GM12872 (cell line): ENCODE measurements around the gene ACTL6A.

Experiments
- TF ChIP-seq, protein P1 (sequence below): IDR thresholded peaks from 3 replicates; pipeline ENCODE4 v1.5.1; 2011; ENCODE audit warnings: low read depth, mild to moderate bottlenecking, low read length, moderate library complexity; ENCODE audit not compliant: insufficient read depth

ACTL6A gene

DNA sequence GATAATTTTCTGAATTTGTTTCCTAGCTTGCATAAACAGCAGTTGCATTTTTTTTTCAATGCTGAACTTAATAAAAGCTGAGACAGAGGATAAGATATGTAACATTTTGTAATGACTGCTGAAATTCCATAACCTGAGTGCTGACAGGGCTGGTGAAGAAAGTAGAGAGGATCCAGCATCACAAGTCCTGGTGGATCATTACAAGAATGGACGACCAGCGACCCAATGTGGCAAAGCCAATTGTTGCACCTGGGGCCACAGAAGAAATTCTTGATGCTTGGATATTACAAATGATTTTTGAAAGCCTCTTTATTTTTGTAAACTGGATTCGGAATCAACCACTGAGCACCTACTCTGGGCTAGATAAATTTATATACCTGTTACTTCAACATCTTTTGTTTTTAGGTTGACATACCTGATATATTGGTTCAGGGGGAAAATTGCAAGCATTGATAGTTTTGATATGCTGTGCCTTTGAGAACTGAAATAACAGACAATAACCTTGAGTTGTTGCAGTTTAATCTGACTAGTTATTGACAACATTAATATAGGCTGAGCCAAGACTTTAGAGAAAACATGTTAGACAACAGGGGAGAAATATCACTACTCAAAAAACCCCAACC lies 3.9 kb upstream of the ACTL6A start:
- TF ChIP-seq, protein P1, sequence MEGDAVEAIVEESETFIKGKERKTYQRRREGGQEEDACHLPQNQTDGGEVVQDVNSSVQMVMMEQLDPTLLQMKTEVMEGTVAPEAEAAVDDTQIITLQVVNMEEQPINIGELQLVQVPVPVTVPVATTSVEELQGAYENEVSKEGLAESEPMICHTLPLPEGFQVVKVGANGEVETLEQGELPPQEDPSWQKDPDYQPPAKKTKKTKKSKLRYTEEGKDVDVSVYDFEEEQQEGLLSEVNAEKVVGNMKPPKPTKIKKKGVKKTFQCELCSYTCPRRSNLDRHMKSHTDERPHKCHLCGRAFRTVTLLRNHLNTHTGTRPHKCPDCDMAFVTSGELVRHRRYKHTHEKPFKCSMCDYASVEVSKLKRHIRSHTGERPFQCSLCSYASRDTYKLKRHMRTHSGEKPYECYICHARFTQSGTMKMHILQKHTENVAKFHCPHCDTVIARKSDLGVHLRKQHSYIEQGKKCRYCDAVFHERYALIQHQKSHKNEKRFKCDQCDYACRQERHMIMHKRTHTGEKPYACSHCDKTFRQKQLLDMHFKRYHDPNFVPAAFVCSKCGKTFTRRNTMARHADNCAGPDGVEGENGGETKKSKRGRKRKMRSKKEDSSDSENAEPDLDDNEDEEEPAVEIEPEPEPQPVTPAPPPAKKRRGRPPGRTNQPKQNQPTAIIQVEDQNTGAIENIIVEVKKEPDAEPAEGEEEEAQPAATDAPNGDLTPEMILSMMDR = peak; percentile 82

DNA sequence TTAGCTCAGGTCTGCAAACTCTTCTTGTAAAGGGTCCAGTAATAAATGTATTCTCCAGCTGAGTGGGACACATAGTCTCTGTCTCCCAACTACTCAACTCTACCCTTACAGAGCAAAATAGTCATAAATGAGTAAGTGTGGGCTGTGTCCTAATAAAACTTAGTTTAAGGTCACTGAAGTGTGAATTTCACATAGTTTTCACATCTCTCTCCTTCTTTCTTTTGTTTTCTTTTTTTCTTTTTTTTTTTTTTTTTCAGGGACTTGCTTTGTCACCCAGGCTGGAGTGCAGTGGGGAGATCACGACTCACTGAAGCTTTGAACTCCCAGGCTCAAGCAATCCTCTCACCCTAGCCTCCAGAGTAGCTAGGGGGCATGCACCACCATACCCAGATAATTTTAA lies 1.9 kb upstream of the ACTL6A start:
- TF ChIP-seq, protein P1 = no peak

DNA sequence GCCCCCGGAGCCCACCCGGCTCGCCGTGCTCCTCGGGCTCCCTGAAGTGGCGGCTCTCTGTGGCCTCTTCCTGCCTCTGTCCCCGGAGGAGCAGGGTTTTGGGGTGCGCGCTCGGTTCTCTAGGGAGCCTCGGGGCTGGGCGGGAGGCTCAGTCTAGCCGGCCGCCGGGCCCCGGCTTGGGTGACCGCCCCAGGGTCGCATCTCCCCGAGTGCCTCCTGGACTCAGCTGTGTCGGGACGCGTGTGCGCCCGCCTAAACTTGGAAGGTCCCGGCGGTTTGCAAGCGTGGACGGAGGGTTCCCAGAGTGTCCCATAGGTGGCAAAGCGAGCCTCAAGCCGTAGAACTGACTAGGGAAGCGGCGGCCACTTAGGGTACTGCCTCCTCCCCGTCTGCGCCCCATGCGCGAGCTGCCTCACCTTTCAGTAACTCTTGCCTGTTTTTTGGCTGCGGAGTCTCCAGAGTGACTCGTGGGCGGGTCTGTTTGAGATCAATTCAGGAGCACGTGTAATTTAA lies 601 bp downstream of the ACTL6A start:
- TF ChIP-seq, protein P1 = peak; percentile 67

DNA sequence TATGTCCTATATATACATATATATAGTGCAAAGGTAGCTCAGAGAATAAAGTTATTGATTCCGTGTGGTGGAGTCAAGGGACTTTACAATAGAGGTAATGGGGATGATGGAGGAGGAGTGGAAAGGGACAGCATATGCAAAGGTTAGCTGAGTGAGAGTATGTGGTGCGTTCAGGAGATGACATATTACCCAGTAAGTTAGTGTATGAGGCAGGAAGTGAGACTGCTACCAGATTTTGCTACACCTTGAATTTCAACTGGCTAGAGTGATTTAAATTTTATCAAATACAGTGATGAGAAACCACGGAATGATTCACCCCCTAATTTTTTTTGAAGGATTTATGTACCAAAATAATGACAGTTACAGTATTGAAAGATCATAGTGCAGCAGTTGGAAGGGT lies 2.8 kb downstream of the ACTL6A start:
- TF ChIP-seq, protein P1 = no peak

DNA sequence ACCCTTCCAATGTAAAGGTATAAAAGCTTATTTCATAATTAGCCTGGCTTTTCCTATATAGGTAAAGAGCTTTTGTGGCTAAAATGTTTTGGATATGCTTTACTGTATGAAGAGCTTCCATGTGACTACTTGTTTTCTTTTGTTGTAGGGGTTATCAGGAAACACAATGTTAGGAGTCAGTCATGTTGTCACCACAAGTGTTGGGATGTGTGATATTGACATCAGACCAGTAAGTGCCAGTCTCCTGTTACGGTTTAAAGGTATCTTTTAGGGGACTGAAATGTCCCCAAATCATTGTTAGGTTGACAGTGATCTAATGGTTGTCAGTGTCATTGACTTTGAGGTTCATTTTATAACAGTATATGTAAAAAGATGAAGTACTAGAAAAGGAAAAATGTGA lies 18.3 kb downstream of the ACTL6A start:
- TF ChIP-seq, protein P1 = no peak

DNA sequence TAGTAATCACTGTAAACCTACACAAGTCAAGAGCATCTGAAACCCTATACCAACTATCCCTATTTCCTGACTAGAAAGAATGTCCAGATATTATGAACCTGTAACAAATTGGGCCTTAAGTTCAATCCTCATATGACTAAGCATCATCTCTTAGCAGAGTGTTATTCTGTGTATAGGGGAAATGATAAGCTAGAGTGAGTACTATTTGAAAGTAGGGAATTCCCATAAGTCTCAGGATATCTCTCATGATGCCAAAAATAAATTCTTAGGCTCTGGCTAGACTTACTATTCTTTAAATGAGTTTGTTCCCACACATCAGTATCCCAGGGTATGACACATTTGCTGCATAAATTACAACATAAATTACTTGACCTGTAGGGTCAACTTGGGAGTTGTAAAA lies 26.4 kb downstream of the ACTL6A start:
- TF ChIP-seq, protein P1 = no peak

DNA sequence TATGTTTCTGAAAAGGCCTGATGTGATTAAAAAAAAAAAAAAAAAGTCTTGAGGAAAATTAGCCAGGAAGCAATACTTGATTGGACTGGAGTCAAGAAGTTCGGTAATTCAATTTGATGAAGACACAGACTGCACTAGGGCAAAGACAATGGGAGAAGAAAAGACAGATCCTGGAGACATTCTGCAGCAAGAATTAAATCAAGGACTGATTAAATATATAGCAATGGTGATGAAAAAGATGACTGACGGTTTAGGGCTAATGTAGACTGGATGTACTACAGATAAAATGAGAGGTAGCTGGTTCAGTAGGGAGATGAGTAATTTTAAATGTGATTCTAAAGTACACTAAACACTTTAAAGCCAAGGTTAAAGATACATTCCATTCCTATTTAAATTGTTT lies 27.9 kb downstream of the ACTL6A start:
- TF ChIP-seq, protein P1 = no peak

DNA sequence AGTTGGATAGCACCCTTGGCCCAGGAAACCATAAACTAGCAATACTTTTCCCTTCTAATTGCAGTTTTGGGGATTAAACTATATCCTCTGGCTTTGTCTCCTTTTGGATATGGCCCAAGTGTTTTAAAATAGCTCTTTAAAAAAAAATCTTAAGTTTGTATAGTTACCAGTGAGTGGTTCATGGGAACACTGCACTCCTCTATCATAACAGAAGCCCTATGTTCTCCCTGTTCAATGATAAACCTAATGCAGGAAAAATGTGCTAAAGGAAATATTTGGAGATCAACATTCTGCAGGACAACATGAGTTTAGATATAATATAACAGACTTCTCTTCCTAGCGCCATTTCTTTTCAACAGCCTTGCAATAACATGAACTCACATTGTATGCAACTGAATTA lies 28.6 kb downstream of the ACTL6A start:
- TF ChIP-seq, protein P1 = no peak
